Endothelial cell of umbilical vein (primary cell): ENCODE data around the gene NEB. TPM values are rescaled to one million over a fixed set of nuclear protein-coding genes. Genes with fewer than 3 reads are reported as not detected.

Experiments used
- BruUV-seq: library from RNA; stranded (reverse); fragments of 400-500 nt; replicated peaks from 2 replicates; lab custom pipeline; 2021; lab: Mats Ljungman, UMichigan
- CTCF ChIA-PET: fragments of 300-600, 350-600 bp; sonication (Branson Sonifier 250); formaldehyde crosslinking; loops from one replicate; lab custom pipeline; 2021; ENCODE audit warnings: antibody characterized with exemption, inconsistent platforms; lab: Charles Lee
- POLR2A ChIA-PET: fragments of 300-600, 350-600 bp; sonication (Branson Sonifier 250); formaldehyde crosslinking; loops from one replicate; lab custom pipeline; 2021; ENCODE audit warnings: antibody characterized with exemption, inconsistent platforms; lab: Charles Lee
- DNase-seq: peaks from one replicate; pipeline ENCODE4 v3.0.0-alpha.2; 2011; ENCODE audit warnings: low read depth, low spot score
- FAIRE-seq: peaks from 2 replicates; lab custom pipeline; 2011; peaks lifted over from hg19 to GRCh38; lab: Jason Lieb, UNC
- H2AFZ ChIP-seq: 2 replicates; pipeline ENCODE4 v1.6.0; 2012; ENCODE audit warnings: low read depth, low read length, control low read depth, inconsistent platforms
- H3K27ac ChIP-seq: 2 replicates; pipeline ENCODE4 v1.5.1; 2011; ENCODE audit warnings: low read depth, mild to moderate bottlenecking, control low read depth, low read length, moderate library complexity; ENCODE audit not compliant: insufficient read depth
- H3K27me3 ChIP-seq, 2 experiments: 2 replicates each; pipeline versions ENCODE4 v1.6.0 to v1.6.1; 2011; ENCODE audit warnings: low read length in 2 of 2, mixed read lengths in 1 of 2; ENCODE audit not compliant: control insufficient read depth in 2 of 2, insufficient read depth in 2 of 2
- H3K36me3 ChIP-seq, 2 experiments: 2 replicates in 1 of 2; 3 replicates in 1 of 2; pipeline ENCODE4 v1.5.1; 2011; ENCODE audit warnings: low read length in 2 of 2, mild to moderate bottlenecking in 1 of 2, moderate library complexity in 1 of 2; ENCODE audit not compliant: control insufficient read depth in 2 of 2, insufficient read depth in 2 of 2; ENCODE audit errors: extremely low read depth in 1 of 2
- H3K4me1 ChIP-seq: 3 replicates; pipeline ENCODE4 v1.5.1; 2011; ENCODE audit warnings: mild to moderate bottlenecking, low read length; ENCODE audit not compliant: control insufficient read depth, insufficient read depth; ENCODE audit errors: extremely low read depth
- H3K4me2 ChIP-seq: 2 replicates; pipeline ENCODE4 v1.6.1; 2011; ENCODE audit warnings: low read length, control low read depth, mixed read lengths; ENCODE audit not compliant: insufficient read depth
- H3K4me3 ChIP-seq, 3 experiments: fragments of 200-600 bp in 1 of 3; sonication (generic), shearing (Covaris generic) in 1 of 3; replicated peaks in 1 of 3; 2 replicates each; pipeline ENCODE4 v1.5.1; 2011 to 2016; ENCODE audit warnings: control low read depth in 3 of 3, low read length in 3 of 3, mild to moderate bottlenecking in 2 of 3, inconsistent platforms in 1 of 3, low read depth in 1 of 3, moderate library complexity in 1 of 3; ENCODE audit not compliant: insufficient read depth in 1 of 3
- H3K79me2 ChIP-seq: 2 replicates; pipeline ENCODE4 v1.6.0; 2012; ENCODE audit warnings: low read length, inconsistent platforms; ENCODE audit not compliant: control insufficient read depth, insufficient read depth
- H3K9ac ChIP-seq: replicated peaks from 2 replicates; pipeline ENCODE3; 2011; ENCODE audit warnings: low read length, control low read depth; ENCODE audit not compliant: insufficient read depth; ENCODE audit errors: extremely low read depth
- H3K9me1 ChIP-seq: replicated peaks from 3 replicates; pipeline ENCODE4 v1.6.0; 2011; ENCODE audit warnings: mild to moderate bottlenecking, low read length; ENCODE audit not compliant: control insufficient read depth, insufficient read depth; ENCODE audit errors: extremely low read depth
- H3K9me3 ChIP-seq: replicated peaks from 2 replicates; pipeline ENCODE4 v1.5.1; 2012; ENCODE audit warnings: low read length, inconsistent platforms; ENCODE audit not compliant: control insufficient read depth, insufficient read depth
- H4K20me1 ChIP-seq: replicated peaks from 2 replicates; pipeline ENCODE3; 2011; ENCODE audit warnings: mild to moderate bottlenecking, low read length; ENCODE audit not compliant: control insufficient read depth, insufficient read depth; ENCODE audit errors: extremely low read depth
- dilution Hi-C: fragments of 300-500 bp; cut with MboI; formaldehyde crosslinking; loops from one replicate; pipeline ENCODE4 v1.15.0; 2019; ENCODE audit warnings: low sequenced_read_pairs; ENCODE audit not compliant: extremely low pct_ligation_motif_present
- intact Hi-C: fragments of 100-400 bp; cut with micrococcal nuclease; formaldehyde crosslinking; loops from one replicate; pipeline ENCODE4 v1.10.0; 2022
- polyA plus RNA-seq, 4 experiments: library from polyadenylated mRNA; depleted of rRNA in 3 of 4; stranded (reverse) in 3 of 4; unstranded in 1 of 4; fragments of >200 nt; gene quantifications; 2 replicates each; pipeline versions ENCODE4 v1.2.1 to v1.2.3, GENCODE V29; 2011 to 2012; ENCODE audit warnings: missing spikeins in 1 of 4
- total RNA-seq: library from RNA; stranded (reverse); gene quantifications from 2 replicates; pipeline ENCODE4 v1.2.3, GENCODE V29; 2021
- TF ChIP-seq, protein P1 (sequence below), 2 donors: IDR thresholded peaks; 1 replicate in 1 of 2; 2 replicates in 1 of 2; pipeline ENCODE4 v1.5.1; 2011; ENCODE audit warnings: low read length in 2 of 2, mild to moderate bottlenecking in 2 of 2, moderate library complexity in 2 of 2, control low read depth in 1 of 2, inconsistent platforms in 1 of 2, low read depth in 1 of 2; ENCODE audit not compliant: insufficient read depth in 1 of 2; ENCODE audit errors: extremely low read depth in 1 of 2
- TF ChIP-seq, protein P2 (sequence below): IDR thresholded peaks from 2 replicates; pipeline ENCODE4 v1.6.1; 2011; ENCODE audit not compliant: insufficient read depth, insufficient read length

NEB gene
- total and polyA plus RNA-seq, 2 donors (not counting 3 experiments of a cell fraction or from before 2014, with no cell fraction given), result 0.84 to 1.8 TPM

DNA sequence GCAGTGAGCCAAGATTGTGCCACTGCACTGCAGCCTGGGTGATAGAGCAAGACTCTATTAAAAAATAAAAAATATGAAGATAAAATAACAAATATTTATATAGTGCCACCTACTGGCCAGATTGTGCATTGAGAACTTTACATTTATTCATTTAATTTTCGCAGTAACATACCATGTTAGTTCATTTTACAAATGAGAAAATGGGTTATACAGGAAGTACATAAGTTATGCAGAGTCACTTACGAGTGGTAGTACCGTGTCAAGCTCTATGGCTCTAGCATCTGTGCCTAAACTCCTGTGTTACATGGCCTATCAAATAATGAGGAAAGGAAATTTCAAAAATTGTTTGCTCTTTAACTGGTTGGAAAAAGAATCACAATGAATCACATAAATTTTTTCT is 296.6 kb downstream of the NEB start:
- H3K27ac ChIP-seq, result no peak overlapping the region

More for the DNA sequence above, 296.6 kb downstream of the NEB start:
- FAIRE-seq (no peak), DNase-seq (peak; percentile 58)
- POLR2A ChIA-PET, result no interaction called here
- Histone ChIP-seq H2AFZ (no peak overlapping the region), H3K9me1 (no peaks in the 10 kb centered on the region), H3K79me2 (no peaks in the 10 kb centered on the region), H3K9ac (no peak overlapping the region), H3K9me3 (no peaks in the 10 kb centered on the region), H3K36me3 (peaks cover 8 to 22% of the 10 kb centered on the region in 2 experiments), H4K20me1 (peaks cover 3% of the 10 kb centered on the region), H3K27me3 (no peaks in the 10 kb centered on the region), H3K4me3 (no peak overlapping the region), H3K4me2 (no peak overlapping the region), H3K4me1 (no peaks in the 10 kb centered on the region)
- dilution Hi-C loops, result no loop called here
- no TSS peak for BruUV-seq
- CTCF ChIA-PET, result interaction anchor here (0.7 to 2.6 kb wide), 20 partner anchors 8 to 588 kb away, joined by 3 to 17 read pairs (median 4); partner anchors contain the start of genes NMI, RBM43 and RIF1
- TF ChIP-seq, protein P1, sequence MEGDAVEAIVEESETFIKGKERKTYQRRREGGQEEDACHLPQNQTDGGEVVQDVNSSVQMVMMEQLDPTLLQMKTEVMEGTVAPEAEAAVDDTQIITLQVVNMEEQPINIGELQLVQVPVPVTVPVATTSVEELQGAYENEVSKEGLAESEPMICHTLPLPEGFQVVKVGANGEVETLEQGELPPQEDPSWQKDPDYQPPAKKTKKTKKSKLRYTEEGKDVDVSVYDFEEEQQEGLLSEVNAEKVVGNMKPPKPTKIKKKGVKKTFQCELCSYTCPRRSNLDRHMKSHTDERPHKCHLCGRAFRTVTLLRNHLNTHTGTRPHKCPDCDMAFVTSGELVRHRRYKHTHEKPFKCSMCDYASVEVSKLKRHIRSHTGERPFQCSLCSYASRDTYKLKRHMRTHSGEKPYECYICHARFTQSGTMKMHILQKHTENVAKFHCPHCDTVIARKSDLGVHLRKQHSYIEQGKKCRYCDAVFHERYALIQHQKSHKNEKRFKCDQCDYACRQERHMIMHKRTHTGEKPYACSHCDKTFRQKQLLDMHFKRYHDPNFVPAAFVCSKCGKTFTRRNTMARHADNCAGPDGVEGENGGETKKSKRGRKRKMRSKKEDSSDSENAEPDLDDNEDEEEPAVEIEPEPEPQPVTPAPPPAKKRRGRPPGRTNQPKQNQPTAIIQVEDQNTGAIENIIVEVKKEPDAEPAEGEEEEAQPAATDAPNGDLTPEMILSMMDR (IDR thresholded peaks at IDR 0.05; ENCODE audit: extremely low read depth in 1 of 2, insufficient read depth in 1 of 2, low read depth in 1 of 2, low read length in 2 of 2), result peak; percentile 25 to 39
- TF ChIP-seq, protein P2, sequence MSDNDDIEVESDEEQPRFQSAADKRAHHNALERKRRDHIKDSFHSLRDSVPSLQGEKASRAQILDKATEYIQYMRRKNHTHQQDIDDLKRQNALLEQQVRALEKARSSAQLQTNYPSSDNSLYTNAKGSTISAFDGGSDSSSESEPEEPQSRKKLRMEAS, result no peak
- intact Hi-C loops, result loop anchor here (2.0 to 5.0 kb wide), 2 partner anchors 177 to 1840 kb away; partner anchors contain the start of gene RBM43

Other genes with a start within 250 kb of the NEB start
- gene ARL5A, start 93.9 kb upstream of the NEB start, total RNA-seq, result 73.2 and 77.5 TPM in 2 replicates
- gene ARL5A, start 93.9 kb upstream of the NEB start, polyA plus RNA-seq, result 18.0 and 25.8 TPM in 2 replicates